Epidermal melanocyte (primary cell): Measurements from ENCODE around the gene C7.
"Not testable (repeated sequence)": the region's sequence is repeated elsewhere in the genome, so short reads cannot be mapped to it uniquely, and the experiment has no call there.

Experiments used
- DNase-seq: peaks from one replicate; pipeline ENCODE4 v3.0.0; 2011; ENCODE audit warnings: low spot score; ENCODE audit not compliant: insufficient read length

Gene C7

GRCh38 chr5:40909264-40909663 is at the start of gene C7:
C7 (plus strand) TSS chr5:40909497; CDS start chr5:40909611, 114 bp downstream.
- DNase-seq = no peak

GRCh38 chr5:40860711-40861110 is 48.6 kb upstream of the C7 start:
- DNase-seq = no peak

GRCh38 chr5:40865004-40865403 is 44.3 kb upstream of the C7 start:
- not testable (repeated sequence) for DNase-seq

GRCh38 chr5:40866844-40867243 is 42.5 kb upstream of the C7 start:
- no peak for DNase-seq

- no peak for DNase-seq
Observed at GRCh38 chr5:40869384-40869783, 39.9 kb upstream of the C7 start.

- DNase-seq = no peak
Observed at GRCh38 chr5:40871177-40871576, 38.1 kb upstream of the C7 start.

- not testable (repeated sequence) for DNase-seq
Observed at GRCh38 chr5:40872253-40872652, 37.0 kb upstream of the C7 start.

- DNase-seq = no peak
Observed at GRCh38 chr5:40873286-40873880, 35.9 kb upstream of the C7 start.

GRCh38 chr5:40875958-40876357 is 33.3 kb upstream of the C7 start:
- no peak for DNase-seq

GRCh38 chr5:40877371-40877988 is 31.8 kb upstream of the C7 start:
- DNase-seq = no peak

- no peak for DNase-seq
Observed at GRCh38 chr5:40879163-40879942, 29.9 kb upstream of the C7 start.

- DNase-seq = no peak
Observed at GRCh38 chr5:40882291-40882690, 27.0 kb upstream of the C7 start.

GRCh38 chr5:40883051-40883450 is 26.2 kb upstream of the C7 start:
- DNase-seq = not testable (repeated sequence)

GRCh38 chr5:40895440-40896425 is 13.6 kb upstream of the C7 start:
- DNase-seq = not testable (repeated sequence)

- DNase-seq = no peak
Observed at GRCh38 chr5:40904205-40904993, 4.9 kb upstream of the C7 start.

- DNase-seq = no peak
Observed at GRCh38 chr5:40904994-40905306, 4.3 kb upstream of the C7 start.

- no peak for DNase-seq
Observed at GRCh38 chr5:40906351-40906751, 2.9 kb upstream of the C7 start.

GRCh38 chr5:40909723-40910122 is 426 bp downstream of the C7 start:
- no peak for DNase-seq

GRCh38 chr5:40911266-40911665 is 2.0 kb downstream of the C7 start:
- DNase-seq = no peak

- no peak for DNase-seq
Observed at GRCh38 chr5:40914835-40915234, 5.5 kb downstream of the C7 start.
